ENCODE data around the gene RANGRF.

GRCh38 chr17:8324132-8324531 lies 35.7 kb downstream of the RANGRF start:
- TF ChIP-seq CTCF (IDR thresholded peaks at IDR 0.05) = no peak
- TF ChIP-seq POLR2A (IDR thresholded peaks at IDR 0.05) = no peak

Measured in body of pancreas (tissue), 4 donors.